Stimulated activated CD8-positive, alpha-beta memory T cell treated with anti-CD3 and anti-CD28 coated beads, Interleukin-12 subunit alpha, Interleukin-12 subunit beta, amount 100 ng/mL, for 24 hours (primary cell): ENCODE results near the gene ZNF831.

Source experiments
- DNase-seq: peaks from one replicate; pipeline ENCODE4 v3.0.0-alpha.2; 2020; ENCODE audit errors: extremely low read depth

Gene ZNF831

GRCh38 chr20:59179988-59180387, 16.4 kb downstream of the ZNF831 start:
- no peak for DNase-seq

GRCh38 chr20:59181936-59182335, 18.3 kb downstream of the ZNF831 start:
- DNase-seq, result no peak

- no peak for DNase-seq
Measured at GRCh38 chr20:59182401-59183044, 18.9 kb downstream of the ZNF831 start.

GRCh38 chr20:59183751-59184150, 20.1 kb downstream of the ZNF831 start:
- no peak for DNase-seq

GRCh38 chr20:59184880-59185447, 21.3 kb downstream of the ZNF831 start:
- no peak for DNase-seq

GRCh38 chr20:59185809-59186208, 22.2 kb downstream of the ZNF831 start:
- DNase-seq, result no peak

- no peak for DNase-seq
Measured at GRCh38 chr20:59190466-59190865, 26.8 kb downstream of the ZNF831 start.

GRCh38 chr20:59191036-59191755, 27.6 kb downstream of the ZNF831 start:
- no peak for DNase-seq

GRCh38 chr20:59191756-59192532, 28.3 kb downstream of the ZNF831 start:
- DNase-seq, result no peak

GRCh38 chr20:59192533-59192896, 28.9 kb downstream of the ZNF831 start:
- no peak for DNase-seq

- no peak for DNase-seq
Measured at GRCh38 chr20:59193325-59193724, 29.7 kb downstream of the ZNF831 start.

GRCh38 chr20:59194023-59194935, 30.7 kb downstream of the ZNF831 start:
- no peak for DNase-seq

- no peak for DNase-seq
Measured at GRCh38 chr20:59195316-59195993, 31.8 kb downstream of the ZNF831 start.

GRCh38 chr20:59204165-59204894, 40.7 kb downstream of the ZNF831 start:
- no peak for DNase-seq

- DNase-seq, result no peak
Measured at GRCh38 chr20:59205044-59205443, 41.4 kb downstream of the ZNF831 start.

GRCh38 chr20:59207235-59207634, 43.6 kb downstream of the ZNF831 start:
- no peak for DNase-seq

- peak; percentile 58 for DNase-seq
Measured at GRCh38 chr20:59207742-59208357, 44.2 kb downstream of the ZNF831 start.

- no peak for DNase-seq
Measured at GRCh38 chr20:59210186-59210585, 46.6 kb downstream of the ZNF831 start.

- DNase-seq, result no peak
Measured at GRCh38 chr20:59211208-59211765, 47.7 kb downstream of the ZNF831 start.
